Gastroesophageal sphincter (tissue), 4 donors: ENCODE measurements around the gene RPRD2. TPM values are rescaled to one million over a fixed set of nuclear protein-coding genes. Genes with fewer than 3 reads are reported as not detected.

Experiments used
- ATAC-seq: fragments of 150-250 bp; one replicate; pipeline ENCODE4 v1.9.1; 2016; ENCODE audit warnings: mild to moderate bottlenecking, moderate library complexity
- H3K27ac ChIP-seq, 4 donors: fragments of 200-600 bp; sonication (generic) in 3 of 4; 1 replicate in 3 of 4; 2 replicates in 1 of 4; pipeline ENCODE4 v1.5.1; 2016 to 2019
- H3K27me3 ChIP-seq: fragments of 200-600 bp; sonication (generic); one replicate; pipeline ENCODE4 v1.5.1; 2019
- H3K36me3 ChIP-seq, 2 donors: fragments of 200-600 bp; sonication (generic); one replicate each; pipeline ENCODE4 v1.5.1; 2019; ENCODE audit warnings: control low read depth in 1 of 2
- H3K4me1 ChIP-seq, 3 donors: fragments of 200-600 bp; sonication (generic); 1 replicate in 2 of 3; 2 replicates in 1 of 3; pipeline ENCODE4 v1.5.1; 2016 to 2019; ENCODE audit warnings: control low read depth in 2 of 3
- H3K4me3 ChIP-seq, 2 donors: fragments of 200-600 bp; sonication (generic); one replicate each; pipeline ENCODE4 v1.5.1; 2019; ENCODE audit warnings: mild to moderate bottlenecking in 1 of 2, moderate library complexity in 1 of 2
- H3K9me3 ChIP-seq, 3 donors: fragments of 200-600 bp; sonication (generic); one replicate each; pipeline ENCODE4 v1.5.1; 2017 to 2019; ENCODE audit warnings: control low read depth in 2 of 3
- EP300 ChIP-seq: sonication (generic); formaldehyde crosslinking; IDR thresholded peaks from one replicate; pipeline ENCODE4 v1.6.1; 2017; ENCODE audit warnings: antibody characterized with exemption, mild to moderate bottlenecking
- POLR2A ChIP-seq, 2 donors: fragments of 450-650 bp; IDR thresholded peaks; one replicate each; pipeline ENCODE4 v1.6.1; 2017; ENCODE audit warnings: antibody characterized with exemption in 2 of 2, mild to moderate bottlenecking in 2 of 2, moderate library complexity in 1 of 2
- POLR2AphosphoS5 ChIP-seq: sonication (generic); formaldehyde crosslinking; IDR thresholded peaks from one replicate; pipeline ENCODE4 v1.6.1; 2017; ENCODE audit warnings: antibody characterized with exemption
- WGBS, 2 donors: methylation state at CpG; one replicate each; pipeline ENCODE4 v1.1.5; 2018; ENCODE audit warnings: low coverage in 1 of 2; 5-methylcytosine and 5-hydroxymethylcytosine counted together
- total RNA-seq, 4 donors: library from RNA; depleted of rRNA; stranded (reverse); fragments of >200 nt; gene quantifications; one replicate each; pipeline ENCODE4 v1.1.0, GENCODE V29; 2016
- TF ChIP-seq, protein P1 (sequence below), 4 experiments: fragments of 200-600 bp in 2 of 4; fragments of 450-650 bp in 2 of 4; sonication (generic) in 1 of 4; IDR thresholded peaks; one replicate each; pipeline ENCODE4 v1.5.1; 2017 to 2019; ENCODE audit warnings: antibody characterized with exemption in 4 of 4, mild to moderate bottlenecking in 2 of 4, moderate library complexity in 2 of 4

The RPRD2 gene
- total RNA-seq, 4 donors from 2014 or later, result 17.0 to 31.3 (median 26.2) TPM

DNA sequence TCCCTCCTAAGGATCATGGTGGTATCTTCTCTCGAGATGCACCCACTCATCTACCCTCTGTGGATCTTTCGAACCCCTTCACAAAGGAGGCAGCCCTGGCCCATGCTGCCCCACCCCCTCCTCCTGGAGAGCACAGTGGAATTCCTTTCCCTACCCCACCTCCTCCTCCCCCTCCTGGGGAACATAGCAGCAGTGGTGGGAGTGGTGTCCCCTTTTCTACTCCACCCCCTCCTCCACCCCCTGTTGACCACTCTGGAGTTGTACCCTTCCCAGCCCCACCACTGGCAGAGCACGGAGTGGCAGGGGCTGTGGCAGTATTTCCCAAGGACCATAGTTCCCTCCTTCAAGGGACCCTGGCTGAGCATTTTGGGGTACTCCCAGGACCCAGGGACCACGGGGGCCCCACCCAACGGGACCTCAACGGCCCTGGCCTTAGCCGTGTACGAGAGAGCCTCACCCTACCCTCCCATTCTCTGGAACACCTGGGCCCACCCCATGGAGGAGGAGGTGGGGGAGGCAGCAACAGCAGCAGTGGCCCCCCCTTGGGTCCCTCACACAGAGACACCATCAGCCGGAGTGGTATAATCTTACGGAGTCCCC, 108.8 kb downstream of the RPRD2 start:
- no peak overlapping the region for H3K27ac ChIP-seq
- peaks cover 0 to 37% of the 10 kb centered on the region in 2 donors for H3K36me3 ChIP-seq
- H3K27me3 ChIP-seq, result no peaks in the 10 kb centered on the region
- WGBS, 2 donors, result 83 to 91% methylated on average over 1 to 3 of the region's 10 CpGs
- no peaks in the 10 kb centered on the region for H3K9me3 ChIP-seq
- no peak overlapping the region for H3K4me3 ChIP-seq
- peaks cover 0 to 37% (median 0%) of the 10 kb centered on the region in 3 donors for H3K4me1 ChIP-seq
- TF ChIP-seq EP300, result no peak
- no peak for TF ChIP-seq POLR2AphosphoS5
- no peak for TF ChIP-seq POLR2A (IDR thresholded peaks at IDR 0.05)
- TF ChIP-seq, protein P1, sequence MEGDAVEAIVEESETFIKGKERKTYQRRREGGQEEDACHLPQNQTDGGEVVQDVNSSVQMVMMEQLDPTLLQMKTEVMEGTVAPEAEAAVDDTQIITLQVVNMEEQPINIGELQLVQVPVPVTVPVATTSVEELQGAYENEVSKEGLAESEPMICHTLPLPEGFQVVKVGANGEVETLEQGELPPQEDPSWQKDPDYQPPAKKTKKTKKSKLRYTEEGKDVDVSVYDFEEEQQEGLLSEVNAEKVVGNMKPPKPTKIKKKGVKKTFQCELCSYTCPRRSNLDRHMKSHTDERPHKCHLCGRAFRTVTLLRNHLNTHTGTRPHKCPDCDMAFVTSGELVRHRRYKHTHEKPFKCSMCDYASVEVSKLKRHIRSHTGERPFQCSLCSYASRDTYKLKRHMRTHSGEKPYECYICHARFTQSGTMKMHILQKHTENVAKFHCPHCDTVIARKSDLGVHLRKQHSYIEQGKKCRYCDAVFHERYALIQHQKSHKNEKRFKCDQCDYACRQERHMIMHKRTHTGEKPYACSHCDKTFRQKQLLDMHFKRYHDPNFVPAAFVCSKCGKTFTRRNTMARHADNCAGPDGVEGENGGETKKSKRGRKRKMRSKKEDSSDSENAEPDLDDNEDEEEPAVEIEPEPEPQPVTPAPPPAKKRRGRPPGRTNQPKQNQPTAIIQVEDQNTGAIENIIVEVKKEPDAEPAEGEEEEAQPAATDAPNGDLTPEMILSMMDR (IDR thresholded peaks at IDR 0.05), result no peak
- no peak for ATAC-seq

DNA sequence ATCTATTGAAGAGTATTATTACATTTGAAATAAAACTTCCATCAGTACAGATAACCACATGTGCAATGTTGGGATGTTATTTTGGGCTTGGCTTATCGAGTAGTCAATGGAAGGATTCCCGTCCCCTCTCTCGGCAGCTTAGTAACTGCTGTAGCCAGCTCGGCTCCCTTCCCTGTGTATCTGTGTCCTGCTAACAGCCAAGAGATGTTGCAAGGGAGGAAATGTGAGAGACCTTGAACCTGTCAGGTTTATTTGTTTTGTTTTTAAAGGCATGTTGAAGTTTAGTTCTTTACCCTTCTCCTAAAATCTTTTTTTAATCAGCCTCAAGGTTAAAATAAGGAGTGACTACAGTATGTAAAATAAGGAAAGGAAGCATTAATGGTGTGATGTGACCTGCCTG, 109.7 kb downstream of the RPRD2 start:
- peak; percentile 43 for ATAC-seq
- WGBS, 2 donors, result 50 to 60% methylated on average over 3 to 4 of the region's 4 CpGs
- Histone ChIP-seq H3K4me1 (peaks cover 0 to 39% (median 0%) of the 10 kb centered on the region in 3 donors), H3K27me3 (no peaks in the 10 kb centered on the region), H3K27ac (no peak overlapping the region), H3K4me3 (no peak overlapping the region), H3K36me3 (peaks cover 0 to 32% of the 10 kb centered on the region in 2 donors), H3K9me3 (no peaks in the 10 kb centered on the region)
- TF ChIP-seq POLR2A (IDR thresholded peaks at IDR 0.05) (no peak), EP300 (no peak), POLR2AphosphoS5 (no peak)
- TF ChIP-seq, protein P1 (IDR thresholded peaks at IDR 0.05), result no peak

- Histone ChIP-seq H3K4me1 (peaks cover 0 to 27% (median 0%) of the 10 kb centered on the region in 3 donors), H3K27me3 (no peaks in the 10 kb centered on the region), H3K4me3 (no peak overlapping the region), H3K36me3 (peaks cover 0 to 32% of the 10 kb centered on the region in 2 donors), H3K9me3 (no peaks in the 10 kb centered on the region), H3K27ac (no peak overlapping the region)
- 62 to 65% methylated on average over 3 to 4 of the region's 4 CpGs for WGBS, 2 donors
- TF ChIP-seq, protein P1 (IDR thresholded peaks at IDR 0.05), result no peak
- TF ChIP-seq POLR2AphosphoS5, result no peak
- no peak for TF ChIP-seq EP300
- no peak for TF ChIP-seq POLR2A (IDR thresholded peaks at IDR 0.05)
- no peak for ATAC-seq
These were observed 110.9 kb downstream of the RPRD2 start for GRCh38 chr1:150474869-150475268.

DNA sequence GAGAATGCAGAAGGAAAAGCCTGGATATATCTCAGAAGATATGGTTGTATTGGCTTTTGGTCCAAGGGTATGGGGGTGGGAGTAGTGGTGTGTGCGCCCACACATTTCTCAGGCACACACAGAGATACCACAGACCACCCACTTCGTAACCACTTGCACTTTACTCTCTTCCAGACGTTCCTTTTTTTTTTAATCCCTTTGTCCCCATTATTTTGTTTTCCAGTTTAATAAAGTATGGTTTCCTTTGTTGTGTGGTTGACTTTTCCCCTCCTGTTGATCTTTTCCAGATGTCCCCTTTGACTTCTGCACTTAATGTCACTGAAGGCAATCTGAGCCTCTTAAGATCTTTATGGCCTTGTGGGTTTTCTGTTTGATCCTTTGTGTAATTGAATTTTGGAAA, 112.8 kb downstream of the RPRD2 start:
- WGBS, 2 donors, result 40 to 67% methylated on average over 2 to 3 of the region's 3 CpGs
- Histone ChIP-seq H3K4me1 (peaks cover 0 to 11% (median 0%) of the 10 kb centered on the region in 3 donors), H3K27me3 (no peaks in the 10 kb centered on the region), H3K27ac (no peak overlapping the region), H3K36me3 (peaks cover 0 to 14% of the 10 kb centered on the region in 2 donors), H3K4me3 (no peak overlapping the region), H3K9me3 (no peaks in the 10 kb centered on the region)
- ATAC-seq, result no peak
- TF ChIP-seq POLR2A (IDR thresholded peaks at IDR 0.05) (no peak), EP300 (no peak), POLR2AphosphoS5 (no peak)
- TF ChIP-seq, protein P1 (IDR thresholded peaks at IDR 0.05), result no peak

DNA sequence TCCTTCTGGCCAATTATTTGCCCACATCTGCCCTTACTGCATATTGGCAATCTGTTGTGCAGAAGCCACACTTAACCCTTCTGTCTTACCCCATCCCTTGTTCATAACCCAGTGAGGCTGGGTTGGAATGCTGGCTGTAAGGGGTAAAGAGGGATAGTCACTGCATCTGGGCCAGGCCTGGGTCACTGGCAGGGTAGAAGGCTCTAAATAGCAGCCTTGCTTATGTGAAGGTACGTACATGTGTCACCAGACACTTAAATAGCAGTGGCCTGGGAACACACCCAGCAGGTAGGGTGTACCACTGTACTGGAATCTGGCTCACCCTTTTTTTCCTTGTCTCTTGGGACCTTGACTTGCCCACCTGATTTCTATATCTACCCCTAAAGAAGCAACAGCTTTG, 113.4 kb downstream of the RPRD2 start:
- no peaks in the 10 kb centered on the region for H3K27me3 ChIP-seq
- H3K27ac ChIP-seq, result no peak overlapping the region
- H3K4me3 ChIP-seq, result no peak overlapping the region
- WGBS, 2 donors, result 57% methylated on average over 1 of the region's 1 CpG; no CpG with 5 or more reads in 1 of the 2 donors
- TF ChIP-seq POLR2A (IDR thresholded peaks at IDR 0.05) (no peak), POLR2AphosphoS5 (no peak), EP300 (no peak)
- TF ChIP-seq, protein P1 (IDR thresholded peaks at IDR 0.05), result no peak
- peaks cover 0 to 11% (median 0%) of the 10 kb centered on the region in 3 donors for H3K4me1 ChIP-seq
- no peak for ATAC-seq
- peaks cover 0 to 9% of the 10 kb centered on the region in 2 donors for H3K36me3 ChIP-seq
- H3K9me3 ChIP-seq, result no peaks in the 10 kb centered on the region
